ENCODE measurements around the gene TRAF3IP1. TPM values are rescaled to one million over a fixed set of nuclear protein-coding genes. Genes with fewer than 3 reads are reported as not detected.

Gene TRAF3IP1
- total and polyA plus RNA-seq, 2 of the 13 experiments (the other 11 are each of a cell fraction or from before 2014, with no cell fraction given) = 4.1 to 12.9 TPM

- TF ChIP-seq ZBTB37 (CRISPR knock-in tag; IDR thresholded peaks at IDR 0.05) (no peak), ZNF761 (CRISPR knock-in tag; conservative IDR thresholded peaks at IDR 0.05) (peak; percentile 95), ZNF841 (CRISPR knock-in tag; IDR thresholded peaks at IDR 0.05; ENCODE audit: borderline replicate concordance) (0 out of 2 replicates have a peak, but pooled peaks have one; percentile 70), ZNF431 (CRISPR knock-in tag; IDR thresholded peaks at IDR 0.05; ENCODE audit: borderline replicate concordance, low read depth) (peak; percentile 40; the same call in 1 of the 2 replicates), HNRNPUL1 (IDR thresholded peaks at IDR 0.05; ENCODE audit: low read depth, low read length) (no peak), GATAD2A (CRISPR knock-in tag; IDR thresholded peaks at IDR 0.05) (no peak; the same call in 1 of the 2 replicates), GPN1 (CRISPR knock-in tag; IDR thresholded peaks at IDR 0.05; ENCODE audit: borderline replicate concordance) (no peak; the same call in 1 of the 2 replicates), BRD4 (CRISPR knock-in tag; IDR thresholded peaks at IDR 0.05) (peak; percentile 63; the same call in 1 of the 2 replicates), ZNF878 (CRISPR knock-in tag; IDR thresholded peaks at IDR 0.05) (no peak), MBD4 (IDR thresholded peaks at IDR 0.05; ENCODE audit: borderline replicate concordance, low read length) (no peak), ZNF432 (CRISPR knock-in tag; IDR thresholded peaks at IDR 0.05; ENCODE audit: borderline replicate concordance) (no peak), ZBTB2 (CRISPR knock-in tag; IDR thresholded peaks at IDR 0.05; ENCODE audit: low read depth) (peak; percentile 92), ZNF766 (CRISPR knock-in tag; IDR thresholded peaks at IDR 0.05; ENCODE audit: borderline replicate concordance) (peak; percentile 81; the same call in 1 of the 2 replicates), ZNF615 (CRISPR knock-in tag; IDR thresholded peaks at IDR 0.05; ENCODE audit: borderline replicate concordance) (no peak), ZMAT3 (CRISPR knock-in tag; conservative IDR thresholded peaks at IDR 0.05) (peak; percentile 66; the same call in 1 of the 2 replicates), MIXL1 (CRISPR knock-in tag; IDR thresholded peaks at IDR 0.05) (no peak), ZNF143 (CRISPR knock-in tag; IDR thresholded peaks at IDR 0.05) (peak; percentile 20; the same call in 1 of the 2 replicates), ZNF20 (CRISPR knock-in tag; IDR thresholded peaks at IDR 0.05) (no peak; the same call in 1 of the 2 replicates), MYC (CRISPR knock-in tag; IDR thresholded peaks at IDR 0.05; ENCODE audit: borderline replicate concordance) (peak; percentile 86), ADNP (CRISPR knock-in tag; IDR thresholded peaks at IDR 0.05) (no peak), ZNF564 (CRISPR knock-in tag; IDR thresholded peaks at IDR 0.05) (peak; percentile 62), ZNF280B (CRISPR knock-in tag; IDR thresholded peaks at IDR 0.05; ENCODE audit: borderline replicate concordance) (no peak), PHF21A (CRISPR knock-in tag; IDR thresholded peaks at IDR 0.05) (peak; percentile 71; the same call in 1 of the 2 replicates), ZNF816 (CRISPR knock-in tag; IDR thresholded peaks at IDR 0.05; ENCODE audit: borderline replicate concordance) (peak; percentile 93; the same call in 1 of the 2 replicates), SYNCRIP (IDR thresholded peaks at IDR 0.05; ENCODE audit: insufficient read depth, low read depth, low read length) (no peak), KLF12 (CRISPR knock-in tag; IDR thresholded peaks at IDR 0.05; ENCODE audit: borderline replicate concordance) (peak; percentile 73), RBAK (CRISPR knock-in tag; IDR thresholded peaks at IDR 0.05) (no peak)
These were observed 106.5 kb downstream of the TRAF3IP1 start, which contains the start of gene ASB1 (continued) for GRCh38 chr2:238426568-238427434.
